Liver (tissue), 9 donors: Measurements from ENCODE around the gene GLYATL3. TPM values are rescaled to one million over a fixed set of nuclear protein-coding genes. Genes with fewer than 3 reads are reported as not detected.

Source experiments
- DNase-seq: peaks from one replicate; pipeline ENCODE4 v3.0.0-alpha.2; 2017; ENCODE audit warnings: low spot score
- H3K27ac ChIP-seq, 2 donors: one replicate each; pipeline ENCODE4 v1.7.0; 2013; ENCODE audit warnings: inconsistent platforms in 2 of 2, low read length in 2 of 2, control low read depth in 1 of 2, low read depth in 1 of 2, mild to moderate bottlenecking in 1 of 2
- H3K27me3 ChIP-seq, 4 donors: one replicate each; pipeline versions ENCODE4 v1.6.1 to v1.7.0; 2013; ENCODE audit warnings: low read length in 3 of 4, inconsistent platforms in 1 of 4, mild to moderate bottlenecking in 1 of 4, moderate library complexity in 1 of 4; ENCODE audit not compliant: control insufficient read depth in 4 of 4, insufficient read depth in 4 of 4
- H3K36me3 ChIP-seq, 4 donors: one replicate each; pipeline versions ENCODE4 v1.6.1 to v1.7.0; 2013; ENCODE audit warnings: low read length in 3 of 4, mild to moderate bottlenecking in 3 of 4, low read depth in 1 of 4, moderate library complexity in 1 of 4; ENCODE audit not compliant: control insufficient read depth in 4 of 4, insufficient read depth in 3 of 4
- H3K4me1 ChIP-seq, 4 donors: one replicate each; pipeline versions ENCODE4 v1.6.1 to v1.7.0; 2013; ENCODE audit warnings: low read length in 3 of 4, mild to moderate bottlenecking in 3 of 4, moderate library complexity in 1 of 4; ENCODE audit not compliant: control insufficient read depth in 4 of 4, insufficient read depth in 4 of 4
- H3K4me3 ChIP-seq, 3 donors: one replicate each; pipeline versions ENCODE4 v1.6.1 to v1.7.0; 2013; ENCODE audit warnings: low read length in 3 of 3, control low read depth in 1 of 3, low read depth in 1 of 3, mild to moderate bottlenecking in 1 of 3
- H3K9ac ChIP-seq, 2 donors: one replicate each; pipeline ENCODE4 v1.7.0; 2013; ENCODE audit warnings: low read length in 2 of 2, mild to moderate bottlenecking in 2 of 2, moderate library complexity in 2 of 2, control low read depth in 1 of 2, low read depth in 1 of 2
- H3K9me3 ChIP-seq, 4 donors: one replicate each; pipeline versions ENCODE4 v1.6.1 to v1.7.0; 2013; ENCODE audit warnings: low read length in 3 of 4; ENCODE audit not compliant: control insufficient read depth in 4 of 4
- EGR1 ChIP-seq, 2 donors: IDR thresholded peaks; 2 replicates each; pipeline ENCODE4 v1.6.1; 2016 to 2018; ENCODE audit warnings: antibody characterized with exemption in 2 of 2, low read depth in 2 of 2
- FOXA1 ChIP-seq: IDR thresholded peaks from 2 replicates; pipeline ENCODE4 v1.6.1; 2016; ENCODE audit warnings: antibody characterized with exemption
- FOXA2 ChIP-seq: IDR thresholded peaks from 2 replicates; pipeline ENCODE4 v1.6.1; 2016; ENCODE audit warnings: antibody characterized with exemption
- HNF4A ChIP-seq, 2 donors: conservative IDR thresholded peaks; 2 replicates each; pipeline ENCODE4 v1.6.1; 2016; ENCODE audit warnings: antibody characterized with exemption in 2 of 2, mild to moderate bottlenecking in 2 of 2
- HNF4G ChIP-seq: IDR thresholded peaks from 2 replicates; pipeline ENCODE4 v1.6.1; 2016; ENCODE audit warnings: antibody characterized with exemption
- RAD21 ChIP-seq, 2 donors: IDR thresholded peaks; 2 replicates each; pipeline ENCODE4 v1.6.1; 2016; ENCODE audit warnings: antibody characterized with exemption in 2 of 2, mild to moderate bottlenecking in 2 of 2
- TAF1 ChIP-seq: conservative IDR thresholded peaks from 2 replicates; pipeline ENCODE4 v1.6.1; 2016; ENCODE audit warnings: antibody characterized with exemption, mild to moderate bottlenecking
- YY1 ChIP-seq: IDR thresholded peaks from 2 replicates; pipeline ENCODE4 v1.6.1; 2016; ENCODE audit warnings: antibody characterized with exemption, mild to moderate bottlenecking
- WGBS: extraction: QIAGEN DNeasy Blood & Tissue Kit; methylation state at CpG from one replicate; pipeline ENCODE4 v1.1.7; 2013; 5-methylcytosine and 5-hydroxymethylcytosine counted together
- polyA plus RNA-seq, 2 donors: library from polyadenylated mRNA; stranded (reverse) in 1 of 2; unstranded in 1 of 2; fragments of 200-250 nt in 1 of 2; fragments of >200 nt in 1 of 2; fragmentation: Nextera tagmentation in 1 of 2; extraction: Ambion mirVana in 1 of 2; gene quantifications; one replicate each; pipeline versions ENCODE4 v1.2.1 to v1.2.3, GENCODE V29; 2013 to 2015
- total RNA-seq, 2 donors: library from RNA; depleted of rRNA; stranded (reverse); fragments of >200 nt; gene quantifications; one replicate each; pipeline ENCODE4 v1.2.3, GENCODE V29; 2014
- TF ChIP-seq, protein P1 (sequence below): fragments of 150-350 bp; IDR thresholded peaks from 2 replicates; pipeline ENCODE4 v1.5.1; 2017; ENCODE audit warnings: improper control_type of control experiment, low read depth, low read length; ENCODE audit not compliant: missing input control
- TF ChIP-seq, protein P2 (sequence below): IDR thresholded peaks from 2 replicates; pipeline ENCODE4 v1.6.1; 2016; ENCODE audit warnings: antibody characterized with exemption
- TF ChIP-seq, protein P3 (sequence below): IDR thresholded peaks from 2 replicates; pipeline ENCODE4 v1.6.1; 2016; ENCODE audit warnings: antibody characterized with exemption, mild to moderate bottlenecking
- donor health status: healthy.
- donor health status: healthy.
- donor health status: healthy.
- donor health status: healthy.
- donor health status: healthy.

The GLYATL3 gene
- total and polyA plus RNA-seq, 4 donors = 0.09 TPM; not detected in 3

DNA sequence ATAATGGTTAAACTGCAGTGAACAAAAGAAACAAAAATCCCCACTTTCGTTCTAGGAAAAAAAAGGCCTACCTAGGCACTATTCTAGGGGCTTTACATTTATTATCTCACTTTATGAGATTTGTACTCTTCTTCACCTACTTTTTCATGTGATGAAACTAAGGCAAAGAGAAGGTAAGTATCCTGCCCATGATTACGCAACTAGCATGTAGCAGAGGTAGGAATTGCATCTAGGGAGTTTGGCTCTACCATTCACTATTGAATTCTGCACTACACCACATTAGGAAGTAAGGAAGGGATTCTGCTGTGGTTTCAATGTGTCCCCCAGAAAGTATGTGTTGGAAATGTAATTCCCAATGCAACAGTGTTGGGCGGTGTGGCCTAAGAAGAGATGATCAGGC, 39.4 kb downstream of the GLYATL3 start:
- H3K27me3 ChIP-seq = no peaks in the 10 kb centered on the region
- H3K4me1 ChIP-seq = no peaks in the 10 kb centered on the region
- no peak for DNase-seq
- no peak overlapping the region for H3K9ac ChIP-seq
- TF ChIP-seq HNF4G (no peak), FOXA1 (no peak), YY1 (no peak)
- TF ChIP-seq, protein P1, sequence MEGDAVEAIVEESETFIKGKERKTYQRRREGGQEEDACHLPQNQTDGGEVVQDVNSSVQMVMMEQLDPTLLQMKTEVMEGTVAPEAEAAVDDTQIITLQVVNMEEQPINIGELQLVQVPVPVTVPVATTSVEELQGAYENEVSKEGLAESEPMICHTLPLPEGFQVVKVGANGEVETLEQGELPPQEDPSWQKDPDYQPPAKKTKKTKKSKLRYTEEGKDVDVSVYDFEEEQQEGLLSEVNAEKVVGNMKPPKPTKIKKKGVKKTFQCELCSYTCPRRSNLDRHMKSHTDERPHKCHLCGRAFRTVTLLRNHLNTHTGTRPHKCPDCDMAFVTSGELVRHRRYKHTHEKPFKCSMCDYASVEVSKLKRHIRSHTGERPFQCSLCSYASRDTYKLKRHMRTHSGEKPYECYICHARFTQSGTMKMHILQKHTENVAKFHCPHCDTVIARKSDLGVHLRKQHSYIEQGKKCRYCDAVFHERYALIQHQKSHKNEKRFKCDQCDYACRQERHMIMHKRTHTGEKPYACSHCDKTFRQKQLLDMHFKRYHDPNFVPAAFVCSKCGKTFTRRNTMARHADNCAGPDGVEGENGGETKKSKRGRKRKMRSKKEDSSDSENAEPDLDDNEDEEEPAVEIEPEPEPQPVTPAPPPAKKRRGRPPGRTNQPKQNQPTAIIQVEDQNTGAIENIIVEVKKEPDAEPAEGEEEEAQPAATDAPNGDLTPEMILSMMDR = no peak
- peaks cover 0 to 1% (median 0%) of the 10 kb centered on the region in 4 donors for H3K36me3 ChIP-seq
- WGBS = 96% methylated on average over 3 of the region's 3 CpGs
- H3K27ac ChIP-seq = no peak overlapping the region
- H3K4me3 ChIP-seq = no peak overlapping the region
- H3K9me3 ChIP-seq = no peaks in the 10 kb centered on the region

DNA sequence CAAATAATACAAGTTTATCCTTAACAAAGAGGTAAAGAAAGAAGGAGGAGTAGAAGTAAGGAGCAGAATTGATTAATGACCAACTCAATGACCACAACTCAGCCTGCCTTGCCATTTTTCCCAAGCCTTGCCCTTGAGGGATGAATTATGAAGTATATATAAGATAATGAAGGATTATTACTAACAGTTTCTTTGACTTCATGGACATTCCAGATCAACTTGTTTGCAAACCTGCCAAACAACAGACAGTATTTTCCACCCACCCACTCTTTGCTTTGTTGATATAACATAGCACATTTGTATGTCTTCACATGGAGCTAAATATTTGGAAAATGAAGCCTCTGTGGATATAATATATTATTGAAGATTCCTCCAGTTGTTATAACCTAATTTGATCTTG, 40.9 kb downstream of the GLYATL3 start:
- no peak for TF ChIP-seq RAD21 (IDR thresholded peaks at IDR 0.05)
- TF ChIP-seq, protein P2, sequence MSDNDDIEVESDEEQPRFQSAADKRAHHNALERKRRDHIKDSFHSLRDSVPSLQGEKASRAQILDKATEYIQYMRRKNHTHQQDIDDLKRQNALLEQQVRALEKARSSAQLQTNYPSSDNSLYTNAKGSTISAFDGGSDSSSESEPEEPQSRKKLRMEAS = no peak
- TF ChIP-seq EGR1 (IDR thresholded peaks at IDR 0.05; ENCODE audit: low read depth in 2 of 2) = no peak
- TF ChIP-seq, protein P3, sequence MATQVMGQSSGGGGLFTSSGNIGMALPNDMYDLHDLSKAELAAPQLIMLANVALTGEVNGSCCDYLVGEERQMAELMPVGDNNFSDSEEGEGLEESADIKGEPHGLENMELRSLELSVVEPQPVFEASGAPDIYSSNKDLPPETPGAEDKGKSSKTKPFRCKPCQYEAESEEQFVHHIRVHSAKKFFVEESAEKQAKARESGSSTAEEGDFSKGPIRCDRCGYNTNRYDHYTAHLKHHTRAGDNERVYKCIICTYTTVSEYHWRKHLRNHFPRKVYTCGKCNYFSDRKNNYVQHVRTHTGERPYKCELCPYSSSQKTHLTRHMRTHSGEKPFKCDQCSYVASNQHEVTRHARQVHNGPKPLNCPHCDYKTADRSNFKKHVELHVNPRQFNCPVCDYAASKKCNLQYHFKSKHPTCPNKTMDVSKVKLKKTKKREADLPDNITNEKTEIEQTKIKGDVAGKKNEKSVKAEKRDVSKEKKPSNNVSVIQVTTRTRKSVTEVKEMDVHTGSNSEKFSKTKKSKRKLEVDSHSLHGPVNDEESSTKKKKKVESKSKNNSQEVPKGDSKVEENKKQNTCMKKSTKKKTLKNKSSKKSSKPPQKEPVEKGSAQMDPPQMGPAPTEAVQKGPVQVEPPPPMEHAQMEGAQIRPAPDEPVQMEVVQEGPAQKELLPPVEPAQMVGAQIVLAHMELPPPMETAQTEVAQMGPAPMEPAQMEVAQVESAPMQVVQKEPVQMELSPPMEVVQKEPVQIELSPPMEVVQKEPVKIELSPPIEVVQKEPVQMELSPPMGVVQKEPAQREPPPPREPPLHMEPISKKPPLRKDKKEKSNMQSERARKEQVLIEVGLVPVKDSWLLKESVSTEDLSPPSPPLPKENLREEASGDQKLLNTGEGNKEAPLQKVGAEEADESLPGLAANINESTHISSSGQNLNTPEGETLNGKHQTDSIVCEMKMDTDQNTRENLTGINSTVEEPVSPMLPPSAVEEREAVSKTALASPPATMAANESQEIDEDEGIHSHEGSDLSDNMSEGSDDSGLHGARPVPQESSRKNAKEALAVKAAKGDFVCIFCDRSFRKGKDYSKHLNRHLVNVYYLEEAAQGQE = no peak
- no peak for TF ChIP-seq TAF1
- TF ChIP-seq, protein P1 = no peak
- no peak for TF ChIP-seq FOXA2
- no peak for TF ChIP-seq HNF4A (conservative IDR thresholded peaks at IDR 0.05)
- Histone ChIP-seq H3K27me3 (no peaks in the 10 kb centered on the region), H3K4me1 (no peaks in the 10 kb centered on the region), H3K9me3 (no peaks in the 10 kb centered on the region), H3K36me3 (peaks cover 0 to 1% (median 0%) of the 10 kb centered on the region in 4 donors), H3K27ac (no peak overlapping the region), H3K9ac (no peak overlapping the region), H3K4me3 (no peak overlapping the region)
- DNase-seq = no peak
